ENCODE results near the gene GABARAP.

Gene GABARAP

GRCh38 chr17:7241783-7242716, at the start of gene GABARAP:
GABARAP (minus strand) TSS chr17:7242449; CDS start chr17:7242330, 119 bp downstream.
- DNase-seq = peak; percentile 84 to 91

- no peak for DNase-seq
Observed at GRCh38 chr17:7290685-7291084, 48.4 kb upstream of the GABARAP start.

DNA sequence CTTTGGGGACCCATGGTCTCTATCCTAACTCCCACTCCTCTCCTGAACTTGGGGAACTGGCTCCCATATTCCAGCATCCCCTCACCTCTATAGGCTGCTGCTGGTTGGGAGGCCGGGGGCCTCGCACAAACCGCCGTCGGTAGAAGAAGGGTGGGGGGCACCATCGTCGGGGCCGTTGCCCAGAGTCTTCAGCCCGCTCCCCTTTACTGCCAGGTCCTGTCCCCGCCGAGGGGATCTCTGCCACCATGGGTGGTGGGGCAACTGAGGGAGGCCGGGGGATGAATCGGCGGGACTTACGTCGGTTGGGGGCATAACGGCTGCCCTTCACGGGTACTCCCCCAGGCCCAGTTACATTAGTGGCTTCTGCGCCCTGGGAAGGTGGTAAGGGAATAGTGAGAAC, 47.9 kb upstream of the GABARAP start:
- no peak for DNase-seq

DNA sequence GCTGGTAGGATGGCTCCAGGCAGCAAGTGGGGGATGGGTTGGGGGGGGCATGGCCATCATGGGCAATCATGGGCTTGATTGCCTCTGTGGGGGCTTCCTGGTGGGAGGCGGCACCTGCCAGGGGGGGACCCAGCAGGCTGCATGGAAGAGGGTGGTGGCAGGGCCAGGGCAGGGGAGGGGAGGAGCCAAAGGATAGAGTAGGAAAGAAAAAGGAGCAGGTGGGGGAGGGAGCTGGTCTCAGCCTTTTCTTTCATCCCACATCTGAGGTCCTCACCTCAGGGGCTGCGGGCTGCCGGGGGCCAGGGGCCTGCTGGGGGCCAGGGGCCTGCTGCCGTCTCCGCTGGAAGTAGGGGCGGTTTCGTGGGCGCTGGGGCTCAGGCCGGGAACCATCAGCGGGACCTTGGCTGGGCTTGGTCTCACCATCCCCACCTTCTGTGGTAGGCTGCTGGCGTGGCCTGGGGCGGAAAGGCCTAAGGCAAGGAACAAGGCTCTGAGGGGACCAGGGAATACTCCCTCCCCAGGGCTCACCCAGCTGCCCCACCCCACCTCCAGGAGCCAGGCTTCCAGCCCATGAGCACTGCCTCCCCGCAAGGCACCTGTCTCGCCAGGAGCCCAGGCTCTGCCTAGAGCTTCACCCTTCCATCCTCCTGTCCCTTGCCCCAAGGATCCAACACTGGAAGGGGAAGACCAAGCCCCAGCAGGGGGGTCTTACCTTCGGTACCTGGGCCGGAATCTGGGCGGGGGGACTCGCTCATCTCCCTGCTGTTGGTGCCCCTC, 47.2 kb upstream of the GABARAP start:
- no peak for DNase-seq

DNA sequence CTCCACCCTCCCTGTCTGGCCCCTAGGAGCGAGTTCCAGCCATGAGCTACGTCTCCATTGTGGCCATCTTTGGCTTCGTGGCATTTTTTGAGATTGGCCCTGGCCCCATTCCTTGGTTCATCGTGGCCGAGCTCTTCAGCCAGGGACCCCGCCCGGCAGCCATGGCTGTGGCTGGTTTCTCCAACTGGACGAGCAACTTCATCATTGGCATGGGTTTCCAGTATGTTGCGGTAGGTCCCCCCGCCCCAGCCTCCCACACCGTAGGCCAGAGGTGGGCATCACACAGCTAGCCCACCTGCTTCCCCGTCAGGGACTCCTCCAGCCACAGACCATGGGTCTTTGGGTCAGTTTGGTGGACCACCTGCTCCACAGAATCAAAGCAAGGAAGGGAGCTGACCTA, 43.4 kb upstream of the GABARAP start:
- DNase-seq = no peak

DNA sequence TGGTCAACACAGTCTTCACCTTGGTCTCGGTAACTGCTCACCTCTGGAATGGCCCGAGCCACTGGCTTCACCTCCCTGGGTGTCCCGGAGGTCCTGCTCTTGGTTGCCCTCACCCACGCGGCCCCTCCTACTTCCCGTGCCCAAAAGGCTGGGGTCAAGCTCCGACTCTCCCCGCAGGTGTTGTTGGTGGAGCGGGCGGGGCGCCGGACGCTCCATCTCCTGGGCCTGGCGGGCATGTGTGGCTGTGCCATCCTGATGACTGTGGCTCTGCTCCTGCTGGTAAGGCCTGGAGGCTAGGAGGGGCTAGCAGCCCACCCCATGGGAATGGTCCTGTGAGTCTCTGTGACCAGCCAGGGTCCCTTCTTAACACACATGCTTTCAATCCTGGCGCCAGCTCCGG, 42.7 kb upstream of the GABARAP start:
- DNase-seq = no peak

DNA sequence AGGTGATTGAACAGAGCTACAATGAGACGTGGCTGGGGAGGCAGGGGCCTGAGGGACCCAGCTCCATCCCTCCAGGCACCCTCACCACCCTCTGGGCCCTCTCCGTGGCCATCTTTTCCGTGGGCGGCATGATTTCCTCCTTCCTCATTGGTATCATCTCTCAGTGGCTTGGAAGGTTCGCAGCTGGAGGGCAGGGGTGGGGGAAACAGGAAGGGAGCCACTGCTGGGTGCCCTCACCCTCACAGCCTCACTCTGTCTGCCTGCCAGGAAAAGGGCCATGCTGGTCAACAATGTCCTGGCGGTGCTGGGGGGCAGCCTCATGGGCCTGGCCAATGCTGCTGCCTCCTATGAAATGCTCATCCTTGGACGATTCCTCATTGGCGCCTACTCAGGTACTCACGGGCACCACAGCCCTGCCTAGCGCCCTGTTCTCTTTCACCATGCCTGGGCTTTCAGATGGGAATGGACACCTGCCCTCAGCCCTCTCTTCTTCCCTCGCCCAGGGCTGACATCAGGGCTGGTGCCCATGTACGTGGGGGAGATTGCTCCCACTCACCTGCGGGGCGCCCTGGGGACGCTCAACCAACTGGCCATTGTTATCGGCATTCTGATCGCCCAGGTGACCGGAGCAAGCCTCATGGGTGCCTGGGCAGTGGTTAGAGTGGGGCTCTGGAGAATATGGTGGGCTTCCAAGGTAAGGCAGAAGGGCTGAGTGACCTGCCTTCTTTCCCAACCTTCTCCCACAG, 41.4 kb upstream of the GABARAP start:
- DNase-seq = no peak

DNA sequence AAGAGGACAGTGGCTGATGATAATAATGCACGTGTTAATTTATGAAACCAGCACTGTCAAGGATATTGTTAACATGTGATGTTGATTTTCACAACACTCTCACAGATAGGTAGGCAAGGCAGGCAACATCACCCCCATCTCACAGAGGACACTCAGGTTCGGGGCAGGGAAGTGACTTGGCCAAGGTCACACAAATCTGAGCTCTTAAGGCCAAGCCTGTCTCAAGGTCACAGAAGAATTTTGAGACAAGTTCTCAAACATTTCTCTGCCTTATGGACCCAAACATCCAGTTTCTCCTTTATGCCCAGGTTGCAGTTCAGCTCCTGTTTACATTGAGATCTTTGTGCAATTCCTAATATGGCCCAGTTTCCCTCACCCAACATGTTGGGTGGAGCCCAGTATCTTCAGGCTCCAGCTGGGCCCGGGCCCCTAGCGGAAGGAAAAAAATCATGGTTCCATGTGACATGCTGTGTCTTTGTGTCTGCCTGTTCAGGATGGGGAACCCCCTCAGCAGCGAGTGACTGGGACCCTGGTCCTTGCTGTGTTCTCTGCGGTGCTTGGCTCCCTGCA, 40.6 kb upstream of the GABARAP start:
- no peak for DNase-seq

DNA sequence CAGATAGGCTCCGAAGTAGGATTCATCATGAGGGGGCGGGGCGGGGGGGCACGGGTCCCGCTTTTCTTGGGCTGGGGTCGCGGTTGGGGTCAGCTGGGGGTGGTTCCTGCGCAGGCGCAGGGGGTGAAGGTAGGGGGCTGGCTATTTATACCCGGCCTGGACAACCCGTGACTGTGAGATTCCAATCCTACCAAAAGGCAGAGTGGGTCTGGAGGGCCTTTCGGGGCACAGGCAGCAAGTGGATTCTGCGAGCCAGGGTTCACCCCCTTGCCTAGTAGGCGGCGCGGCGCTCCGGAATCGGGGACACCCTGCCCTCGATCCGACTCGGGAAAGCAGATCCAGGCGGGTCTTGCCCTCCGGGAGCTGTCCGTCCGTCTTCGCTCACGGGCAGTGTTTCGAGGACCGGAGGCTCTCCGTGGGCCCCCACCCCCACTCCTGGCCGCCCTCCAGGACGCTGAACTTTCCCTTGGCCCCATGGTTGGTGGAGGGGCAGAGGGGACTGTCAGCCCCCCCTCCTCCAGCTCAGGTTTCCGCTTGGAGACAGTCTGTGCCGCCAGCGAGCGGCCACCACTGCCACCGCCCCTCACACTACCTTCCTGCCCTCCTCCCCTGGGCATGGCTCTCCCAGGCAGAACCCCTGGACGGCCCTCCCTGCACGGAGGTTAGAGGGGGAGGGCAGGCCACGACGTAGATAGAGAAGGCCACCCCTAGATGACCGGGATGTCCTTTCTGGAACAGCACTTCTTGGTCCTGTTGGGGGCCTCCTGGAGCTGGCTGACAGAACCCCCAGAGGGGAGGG, 39.9 kb upstream of the GABARAP start:
- DNase-seq = no peak

- DNase-seq = peak; percentile 93 to 98
Observed at GRCh38 chr17:7281074-7281952, 39.1 kb upstream of the GABARAP start, which contains the start of gene SLC2A4. SLC2A4 (plus strand) TSS chr17:7281718; CDS start chr17:7281935, 217 bp downstream.

GRCh38 chr17:7280519-7281073, 38.3 kb upstream of the GABARAP start:
- peak; percentile 70 to 82 for DNase-seq

GRCh38 chr17:7279448-7279847, 37.2 kb upstream of the GABARAP start:
- DNase-seq = no peak

- DNase-seq = no peak
Observed at GRCh38 chr17:7266784-7267183, 24.5 kb upstream of the GABARAP start.

DNA sequence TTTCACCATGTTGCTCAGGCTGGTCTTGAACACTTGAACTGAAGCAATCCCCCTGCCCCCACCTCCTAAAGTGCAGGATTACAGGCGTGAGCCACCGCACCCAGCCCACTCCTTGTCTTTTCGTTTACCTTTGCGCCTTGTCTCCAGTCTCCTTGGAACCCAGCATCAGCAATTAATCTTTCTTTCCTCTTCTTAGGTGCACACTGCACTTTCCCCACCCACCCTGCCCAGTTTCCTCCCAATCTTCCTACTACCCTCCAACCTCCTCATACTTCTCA, 21.5 kb upstream of the GABARAP start:
- DNase-seq = no peak

- peak in 1 of 2 experiments; percentile 15 for DNase-seq
Observed at GRCh38 chr17:7262935-7263800, 20.9 kb upstream of the GABARAP start.

DNA sequence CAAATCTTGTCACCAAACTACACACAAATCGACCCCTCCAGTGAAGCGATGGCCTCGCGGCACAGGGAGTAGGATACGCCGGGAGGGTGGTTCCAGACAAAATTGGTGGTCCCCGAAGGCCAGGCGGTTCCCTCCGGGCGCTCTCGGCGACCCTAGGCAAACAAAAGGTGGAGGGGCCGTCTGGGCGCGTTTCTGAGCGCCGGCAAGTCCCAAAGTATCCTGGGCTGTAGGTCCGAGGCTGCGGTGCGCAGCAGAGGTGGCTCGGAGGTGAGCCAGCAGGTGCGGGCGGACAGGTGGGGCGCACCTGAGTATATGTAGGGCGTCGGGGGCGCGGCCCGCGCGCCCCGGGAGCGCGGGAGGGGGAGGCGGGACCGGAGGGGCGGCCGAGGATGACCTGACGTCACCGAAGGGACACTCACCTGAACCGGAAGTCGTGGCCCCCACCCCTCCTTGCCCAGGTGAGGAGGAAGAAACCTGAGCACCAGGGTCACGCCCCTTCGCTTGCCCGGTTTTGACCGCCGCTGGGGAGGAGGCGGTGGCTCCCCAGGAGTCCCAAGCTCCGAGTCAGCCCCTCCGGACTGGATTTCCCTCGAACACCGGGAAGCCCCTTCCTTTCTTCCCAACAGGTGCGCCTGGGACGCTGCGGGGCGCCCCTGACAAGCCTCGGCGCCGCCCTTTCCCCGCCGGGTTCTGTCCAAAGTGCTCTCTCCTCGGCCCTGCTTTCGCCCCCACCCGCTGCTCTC, 20.1 kb upstream of the GABARAP start, which contains the start of gene CLDN7:
Gene CLDN7, minus strand, starts transcription at position 287 of the 743 bp plus-strand sequence. CDS start 435 bp downstream, outside the sequence.
- DNase-seq = no peak

- DNase-seq = no peak
Observed at GRCh38 chr17:7261379-7262191, 19.3 kb upstream of the GABARAP start.

Measured in NCI-H446 (cell line).